NCI-H510A treated with DMSO at 0.1 percent for 48 hours (cell line): ENCODE data around the gene BRI3BP.

Experiments
- DNase-seq: peaks from one replicate; lab custom pipeline; 2025; lab: John Stamatoyannopoulos, UW

Gene BRI3BP

GRCh38 chr12:124993626-124994436, at the start of gene BRI3BP:
TSS of gene BRI3BP (plus strand) at chr12:124993645. CDS start at chr12:124993791, 146 bp downstream.
- peak; percentile 64 for DNase-seq

- DNase-seq = no peak
These were observed 47.0 kb upstream of the BRI3BP start for GRCh38 chr12:124946447-124946793.

GRCh38 chr12:124947013-124947412, 46.4 kb upstream of the BRI3BP start:
- no peak for DNase-seq

- DNase-seq = no peak
These were observed 45.7 kb upstream of the BRI3BP start for GRCh38 chr12:124947561-124948398.

GRCh38 chr12:124949066-124949465, 44.4 kb upstream of the BRI3BP start:
- DNase-seq = no peak

- no peak for DNase-seq
These were observed 43.4 kb upstream of the BRI3BP start for GRCh38 chr12:124949779-124950728.

- DNase-seq = no peak
These were observed 41.1 kb upstream of the BRI3BP start for GRCh38 chr12:124952295-124952694.

GRCh38 chr12:124952801-124953200, 40.6 kb upstream of the BRI3BP start:
- no peak for DNase-seq

- DNase-seq = no peak
These were observed 39.6 kb upstream of the BRI3BP start for GRCh38 chr12:124953689-124954405.

- DNase-seq = no peak
These were observed 38.7 kb upstream of the BRI3BP start for GRCh38 chr12:124954771-124955170.

GRCh38 chr12:124956571-124956970, 36.9 kb upstream of the BRI3BP start:
- DNase-seq = no peak

- no peak for DNase-seq
These were observed 32.4 kb upstream of the BRI3BP start for GRCh38 chr12:124961055-124961454.

GRCh38 chr12:124963211-124963610, 30.2 kb upstream of the BRI3BP start:
- no peak for DNase-seq

GRCh38 chr12:124964251-124964650, 29.2 kb upstream of the BRI3BP start:
- DNase-seq = no peak

GRCh38 chr12:124964836-124965462, 28.5 kb upstream of the BRI3BP start:
- DNase-seq = no peak

GRCh38 chr12:124967016-124967739, 26.3 kb upstream of the BRI3BP start:
- no peak for DNase-seq

GRCh38 chr12:124968656-124969055, 24.8 kb upstream of the BRI3BP start:
- DNase-seq = no peak

- no peak for DNase-seq
These were observed 22.6 kb upstream of the BRI3BP start for GRCh38 chr12:124970647-124971402.

GRCh38 chr12:124971603-124972002, 21.8 kb upstream of the BRI3BP start:
- no peak for DNase-seq
